IPS DF 4.7 (cell line): ENCODE data around the gene NT5DC4.
A peak's percentile ranks its signal among the peaks of the same experiment; 100 is the strongest.

Source experiments
- DNase-seq: peaks from one replicate; pipeline ENCODE4 v3.0.0-alpha.2; 2013; ENCODE audit warnings: low spot score; ENCODE audit errors: extremely low read depth

Gene NT5DC4

GRCh38 chr2:112752667-112753066 is 31.8 kb downstream of the NT5DC4 start:
- no peak for DNase-seq

GRCh38 chr2:112754564-112754963 is 33.7 kb downstream of the NT5DC4 start:
- no peak for DNase-seq

GRCh38 chr2:112755444-112755843 is 34.6 kb downstream of the NT5DC4 start:
- DNase-seq = no peak

- no peak for DNase-seq
Measured at GRCh38 chr2:112756207-112756606, 35.4 kb downstream of the NT5DC4 start.

- DNase-seq = no peak
Measured at GRCh38 chr2:112757265-112757664, 36.4 kb downstream of the NT5DC4 start.

- DNase-seq = no peak
Measured at GRCh38 chr2:112758711-112759110, 37.9 kb downstream of the NT5DC4 start.

GRCh38 chr2:112760149-112760548 is 39.3 kb downstream of the NT5DC4 start:
- no peak for DNase-seq

GRCh38 chr2:112762276-112762675 is 41.5 kb downstream of the NT5DC4 start:
- no peak for DNase-seq

- DNase-seq = peak; percentile 93
Measured at GRCh38 chr2:112764071-112765044, 43.5 kb downstream of the NT5DC4 start, which contains the start of gene CKAP2L. Gene CKAP2L, minus strand, starts transcription at chr2:112764609. Its CDS starts 11 bp downstream, at chr2:112764598.

GRCh38 chr2:112765251-112765650 is 44.4 kb downstream of the NT5DC4 start:
- no peak for DNase-seq

- no peak for DNase-seq
Measured at GRCh38 chr2:112767693-112768330, 47.0 kb downstream of the NT5DC4 start.

GRCh38 chr2:112768432-112768831 is 47.6 kb downstream of the NT5DC4 start:
- no peak for DNase-seq

- DNase-seq = no peak
Measured at GRCh38 chr2:112772322-112772721, 51.5 kb downstream of the NT5DC4 start.

GRCh38 chr2:112772911-112773475 is 52.2 kb downstream of the NT5DC4 start:
- DNase-seq = no peak

- DNase-seq = no peak
Measured at GRCh38 chr2:112773556-112773955, 52.7 kb downstream of the NT5DC4 start.

GRCh38 chr2:112774536-112775285 is 53.9 kb downstream of the NT5DC4 start:
- DNase-seq = no peak

- DNase-seq = no peak
Measured at GRCh38 chr2:112776113-112776512, 55.3 kb downstream of the NT5DC4 start.

GRCh38 chr2:112777036-112777435 is 56.2 kb downstream of the NT5DC4 start:
- no peak for DNase-seq

- no peak for DNase-seq
Measured at GRCh38 chr2:112779598-112779997, 58.8 kb downstream of the NT5DC4 start.

GRCh38 chr2:112782234-112782799 is 61.5 kb downstream of the NT5DC4 start:
- no peak for DNase-seq

GRCh38 chr2:112783187-112783714 is 62.4 kb downstream of the NT5DC4 start:
- DNase-seq = no peak
